Measurements from ENCODE around the gene TBC1D9.

The TBC1D9 gene

DNA sequence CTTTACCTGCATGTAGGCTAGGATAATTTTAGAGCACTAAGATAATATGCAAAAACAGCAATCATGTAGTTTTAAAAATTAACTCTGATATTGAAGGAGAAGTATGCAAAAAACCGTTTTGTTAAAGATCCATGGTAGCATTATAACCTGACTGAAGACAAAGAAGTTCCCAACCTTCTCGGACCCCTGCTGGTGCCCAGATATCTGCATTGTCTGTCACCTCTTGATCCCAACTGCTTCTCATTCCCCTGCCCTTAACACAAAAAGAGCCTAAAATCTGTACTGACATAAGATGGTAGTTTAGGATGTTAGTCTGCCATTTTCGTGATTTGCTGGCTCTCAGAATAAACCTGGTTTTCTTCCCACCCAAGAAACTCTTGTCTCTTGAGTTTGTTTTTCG, 125.9 kb downstream of the TBC1D9 start:
- TF ChIP-seq, protein P1, sequence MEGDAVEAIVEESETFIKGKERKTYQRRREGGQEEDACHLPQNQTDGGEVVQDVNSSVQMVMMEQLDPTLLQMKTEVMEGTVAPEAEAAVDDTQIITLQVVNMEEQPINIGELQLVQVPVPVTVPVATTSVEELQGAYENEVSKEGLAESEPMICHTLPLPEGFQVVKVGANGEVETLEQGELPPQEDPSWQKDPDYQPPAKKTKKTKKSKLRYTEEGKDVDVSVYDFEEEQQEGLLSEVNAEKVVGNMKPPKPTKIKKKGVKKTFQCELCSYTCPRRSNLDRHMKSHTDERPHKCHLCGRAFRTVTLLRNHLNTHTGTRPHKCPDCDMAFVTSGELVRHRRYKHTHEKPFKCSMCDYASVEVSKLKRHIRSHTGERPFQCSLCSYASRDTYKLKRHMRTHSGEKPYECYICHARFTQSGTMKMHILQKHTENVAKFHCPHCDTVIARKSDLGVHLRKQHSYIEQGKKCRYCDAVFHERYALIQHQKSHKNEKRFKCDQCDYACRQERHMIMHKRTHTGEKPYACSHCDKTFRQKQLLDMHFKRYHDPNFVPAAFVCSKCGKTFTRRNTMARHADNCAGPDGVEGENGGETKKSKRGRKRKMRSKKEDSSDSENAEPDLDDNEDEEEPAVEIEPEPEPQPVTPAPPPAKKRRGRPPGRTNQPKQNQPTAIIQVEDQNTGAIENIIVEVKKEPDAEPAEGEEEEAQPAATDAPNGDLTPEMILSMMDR (IDR thresholded peaks at IDR 0.05; ENCODE audit: control insufficient read depth, extremely low read depth, insufficient read depth): no peak
- H3K4me3 ChIP-seq (ENCODE audit: low read depth, low read length): no peak overlapping the region
- no peak for DNase-seq (ENCODE audit: low read depth)

DNA sequence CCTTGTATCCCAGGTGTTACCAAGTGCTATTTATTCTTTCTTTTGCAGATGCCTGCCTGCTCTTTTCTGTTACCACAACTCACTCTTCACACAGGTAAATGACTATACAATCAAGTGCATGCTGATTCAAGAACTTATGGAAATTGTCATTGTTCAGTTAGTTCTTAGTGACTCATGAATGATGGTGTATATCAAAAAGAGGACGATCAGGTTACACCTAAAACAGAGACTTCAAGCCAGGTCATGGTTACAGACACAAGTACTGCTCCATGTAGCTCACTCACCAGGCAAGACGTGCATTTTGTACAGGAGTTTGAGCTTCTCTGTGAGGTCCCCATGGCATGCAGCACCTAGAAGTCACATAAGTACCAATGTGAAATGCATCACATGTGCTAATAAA, 128.2 kb downstream of the TBC1D9 start:
- TF ChIP-seq, protein P1 (IDR thresholded peaks at IDR 0.05; ENCODE audit: control insufficient read depth, extremely low read depth, insufficient read depth): no peak
- no peak overlapping the region for H3K4me3 ChIP-seq (ENCODE audit: low read depth, low read length)
- no peak for DNase-seq (ENCODE audit: low read depth)

DNA sequence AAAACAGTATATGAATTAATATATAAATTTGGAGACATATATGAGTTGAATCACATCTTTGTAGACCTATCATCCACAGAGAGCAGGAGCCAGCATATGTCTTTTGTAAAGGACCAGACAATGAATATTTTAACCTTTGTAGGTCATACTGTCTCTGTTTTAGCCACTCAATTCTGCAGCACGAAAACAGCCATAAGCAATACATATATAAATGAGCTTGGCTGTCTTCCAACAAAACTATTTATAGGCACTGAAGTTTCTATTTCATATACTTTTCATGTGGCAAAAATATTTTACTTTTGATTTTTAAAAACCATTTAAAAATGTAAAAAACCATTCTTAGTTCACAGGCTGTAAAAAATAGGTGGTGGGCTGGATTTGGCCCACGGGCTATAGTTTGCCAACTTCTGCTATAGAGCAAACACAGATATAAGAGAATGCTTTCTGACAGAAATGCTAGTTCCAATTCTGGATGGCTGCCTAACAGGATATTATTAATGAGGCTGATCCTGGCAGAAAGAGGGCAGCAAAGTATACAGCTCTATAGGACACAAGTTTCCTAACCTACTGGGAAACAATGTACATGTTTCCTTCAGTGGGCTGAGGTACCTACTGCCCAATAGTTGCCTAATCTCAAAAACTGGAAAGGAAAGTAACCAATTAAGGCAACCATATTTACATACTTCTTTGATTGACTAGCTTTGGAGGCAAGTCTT, 129.4 kb downstream of the TBC1D9 start:
- no peak for DNase-seq (ENCODE audit: low read depth)
- no peak overlapping the region for H3K4me3 ChIP-seq (ENCODE audit: low read depth, low read length)
- TF ChIP-seq, protein P1 (IDR thresholded peaks at IDR 0.05; ENCODE audit: control insufficient read depth, extremely low read depth, insufficient read depth): peak; percentile 38

DNA sequence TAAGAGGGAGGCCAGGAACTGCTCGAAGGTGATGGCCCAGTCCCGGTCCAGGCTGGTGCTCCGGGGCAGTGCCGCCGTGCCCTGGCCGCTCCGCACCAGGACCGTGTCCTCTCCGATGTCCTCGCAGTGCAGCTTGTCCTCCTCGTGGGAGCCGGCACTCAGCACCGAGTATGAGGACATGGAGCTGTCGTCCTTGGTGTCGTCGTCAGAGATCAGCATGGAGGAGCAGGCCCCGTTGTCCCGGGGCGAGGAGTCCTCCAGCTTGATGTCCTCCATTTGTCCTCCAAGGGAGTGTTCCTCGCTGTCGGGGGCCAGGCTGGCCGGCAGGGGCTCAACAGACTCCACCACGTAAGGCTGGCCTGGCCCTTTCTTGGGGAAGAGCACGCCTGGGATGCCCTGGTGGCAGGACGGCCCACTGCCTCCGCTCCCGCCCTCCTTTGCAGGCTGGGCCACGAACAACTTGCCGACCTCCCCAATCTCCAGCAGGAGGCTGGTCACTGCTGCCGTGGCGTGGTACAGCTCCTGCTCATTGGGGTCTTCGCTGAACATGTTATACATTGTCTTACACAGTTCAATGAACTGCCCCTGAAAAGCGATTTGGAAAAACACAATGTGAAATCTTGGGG, 133.7 kb downstream of the TBC1D9 start:
- no peak overlapping the region for H3K4me3 ChIP-seq (ENCODE audit: low read depth, low read length)
- no peak for DNase-seq (ENCODE audit: low read depth)
- TF ChIP-seq, protein P1 (IDR thresholded peaks at IDR 0.05; ENCODE audit: control insufficient read depth, extremely low read depth, insufficient read depth): no peak

DNA sequence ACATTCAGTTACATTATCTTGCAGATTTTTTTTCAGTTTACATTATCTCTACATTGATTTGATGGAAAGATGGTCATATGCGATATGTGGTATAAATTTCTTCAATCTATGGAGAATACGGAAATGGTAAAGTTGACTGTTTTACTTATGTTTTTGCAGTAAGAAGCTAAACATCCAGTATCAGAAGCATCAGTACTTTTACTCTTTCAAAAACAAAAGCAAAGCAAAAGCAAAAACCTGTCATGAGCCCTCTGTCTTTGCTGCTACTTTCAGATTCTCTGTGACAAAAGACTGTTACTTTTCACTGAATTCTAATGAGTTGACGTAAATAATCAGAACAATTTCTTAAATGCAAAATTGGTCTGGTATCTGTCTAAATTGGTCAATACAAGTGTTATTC, 135.0 kb downstream of the TBC1D9 start:
- no peak overlapping the region for H3K4me3 ChIP-seq (ENCODE audit: low read depth, low read length)
- TF ChIP-seq, protein P1 (IDR thresholded peaks at IDR 0.05; ENCODE audit: control insufficient read depth, extremely low read depth, insufficient read depth): no peak
- no peak for DNase-seq (ENCODE audit: low read depth)

DNA sequence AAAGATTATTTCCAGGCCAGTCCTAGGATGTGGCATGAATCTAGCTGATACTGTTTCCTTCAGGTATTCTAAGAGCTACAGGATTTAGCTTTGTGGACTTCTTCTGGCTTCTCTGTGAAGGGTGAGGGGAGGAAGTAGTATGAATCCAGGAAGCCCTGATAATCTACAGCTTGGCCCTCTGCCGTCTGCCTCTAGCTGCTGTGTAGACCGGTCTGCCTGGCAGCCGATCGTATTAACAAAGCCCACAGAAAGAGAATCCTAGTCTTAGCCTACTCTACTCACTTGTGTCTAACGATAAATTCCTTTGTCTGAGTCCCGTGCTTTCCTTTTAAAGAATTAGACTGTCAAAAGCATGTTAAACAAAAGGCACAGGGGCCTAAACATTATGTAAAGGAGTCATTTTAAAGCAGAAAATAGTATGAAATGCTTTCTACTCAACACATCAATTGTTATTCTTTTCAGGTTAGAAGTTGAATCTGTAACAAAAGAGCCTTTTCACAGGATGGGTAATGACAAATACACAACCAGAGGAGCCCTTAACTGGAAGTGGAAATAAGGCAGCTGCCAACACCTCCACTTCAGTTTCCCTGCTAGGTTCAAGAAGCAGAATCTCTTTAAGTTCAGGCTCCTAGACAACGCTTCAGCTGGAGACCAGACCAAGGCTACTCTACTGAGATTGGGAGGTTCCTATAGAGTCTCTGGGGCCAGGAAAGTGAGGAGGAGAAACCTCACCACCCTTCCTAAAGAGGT, 138.5 kb downstream of the TBC1D9 start:
- TF ChIP-seq, protein P1 (IDR thresholded peaks at IDR 0.05; ENCODE audit: control insufficient read depth, extremely low read depth, insufficient read depth): no peak
- H3K4me3 ChIP-seq (ENCODE audit: low read depth, low read length): no peak overlapping the region
- DNase-seq (ENCODE audit: low read depth): no peak

All from LNCaP clone FGC (cell line).